A673 (cell line): Measurements from ENCODE around the gene SPATA1.

Experiments used
- CTCF ChIP-seq: fragments of 300-800, 200-600 bp; sonication (generic); conservative IDR thresholded peaks from 2 replicates; pipeline ENCODE4 v1.5.1; 2017; ENCODE audit warnings: low read depth, mild to moderate bottlenecking, antibody characterized with exemption, low read length, moderate library complexity, mixed read lengths
- EZH2 ChIP-seq: fragments of 200-600 bp; sonication (generic); IDR thresholded peaks from 2 replicates; pipeline ENCODE4 v1.6.1; 2017; ENCODE audit warnings: borderline replicate concordance, low read depth, mild to moderate bottlenecking, mixed read lengths, antibody characterized with exemption, low read length; ENCODE audit not compliant: poor library complexity, severe bottlenecking

- TF ChIP-seq CTCF: no peak
- TF ChIP-seq EZH2: no peak
These were observed 104.9 kb downstream of the SPATA1 start for GRCh38 chr1:84611091-84611490.
